BJ (cell line): ENCODE measurements around the gene CYB5R2. TPM values are rescaled to one million over a fixed set of nuclear protein-coding genes. Genes with fewer than 3 reads are reported as not detected.

ENCODE experiments used
- CTCF ChIA-PET: fragments of 350-600 bp; formaldehyde crosslinking; extraction: SDS; loops from one replicate; lab custom pipeline; 2021; ENCODE audit warnings: antibody characterized with exemption, inconsistent platforms; lab: Yijun Ruan, JAX
- POLR2A ChIA-PET: fragments of 300-600 bp; sonication (Branson Sonifier 250); formaldehyde crosslinking; extraction: SDS; loops from one replicate; lab custom pipeline; 2021; ENCODE audit warnings: antibody characterized with exemption; lab: Charles Lee
- DNase-seq: peaks from one replicate; pipeline ENCODE4 v3.0.0-alpha.2; 2011; ENCODE audit warnings: low read depth
- H3K27me3 ChIP-seq: 2 replicates; pipeline ENCODE4 v1.6.0; 2011; ENCODE audit warnings: low read length; ENCODE audit not compliant: control insufficient read depth, insufficient read depth
- H3K36me3 ChIP-seq: 2 replicates; pipeline ENCODE4 v1.5.1; 2011; ENCODE audit warnings: low read length; ENCODE audit not compliant: control insufficient read depth, insufficient read depth
- H3K4me3 ChIP-seq: 2 replicates; pipeline ENCODE4 v1.5.1; 2011; ENCODE audit warnings: low read depth, mild to moderate bottlenecking, control low read depth, low read length
- polyA plus RNA-seq: library from polyadenylated mRNA; depleted of rRNA; stranded (reverse); fragments of >200 nt; gene quantifications from 2 replicates; pipeline ENCODE4 v1.2.3, GENCODE V29; 2011
- TF ChIP-seq, protein P1 (sequence below): IDR thresholded peaks from 2 replicates; pipeline ENCODE4 v1.5.1; 2011; ENCODE audit warnings: low read depth, mild to moderate bottlenecking, control low read depth, inconsistent platforms, low read length, moderate library complexity; ENCODE audit not compliant: insufficient read depth

Gene CYB5R2
- polyA plus RNA-seq, 1 experiment, result 49.6 TPM

DNA sequence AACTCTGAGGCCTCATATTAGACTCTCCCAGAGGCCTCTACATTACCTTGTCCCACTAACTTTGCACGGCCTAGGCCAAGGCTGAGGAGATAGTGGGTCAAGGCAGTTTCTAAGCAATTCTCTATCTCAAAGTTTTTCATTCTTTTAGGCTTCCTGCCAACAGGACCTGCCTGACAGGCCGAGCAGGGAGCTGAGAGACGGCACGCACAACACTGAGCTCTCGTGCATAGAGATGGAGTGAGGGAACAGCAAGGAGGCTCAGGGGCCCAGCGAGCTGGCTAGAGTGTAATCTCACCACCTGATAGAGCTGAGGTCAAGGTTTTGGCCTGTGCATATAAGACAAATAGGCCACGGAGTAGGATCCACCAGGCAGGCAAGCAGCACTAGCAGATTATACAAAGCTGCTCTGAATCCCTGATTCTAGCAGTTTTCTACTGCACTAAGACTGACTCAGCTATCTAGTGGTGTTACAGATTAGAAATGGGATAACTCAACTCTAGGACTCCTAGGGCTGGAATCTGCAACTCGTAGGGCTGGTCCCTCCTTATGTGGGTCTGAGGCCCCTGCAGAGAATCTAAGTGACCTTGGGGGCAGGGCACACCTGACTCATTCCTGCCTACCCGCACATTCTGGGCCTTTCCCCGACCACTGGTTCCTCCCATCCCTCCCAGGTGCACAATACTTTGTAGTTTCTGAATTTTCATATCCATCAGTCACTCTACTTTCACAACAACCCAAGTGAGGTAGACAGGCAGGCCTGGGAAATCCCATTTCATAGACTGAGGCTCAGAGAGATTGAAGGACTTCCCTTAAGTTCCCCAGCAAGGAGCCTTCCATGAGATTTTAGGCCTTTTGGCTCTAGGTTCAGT lies 1.7 kb downstream of the CYB5R2 start:
- POLR2A ChIA-PET, result no interaction called here
- CTCF ChIA-PET, result interaction anchor here (1.3 to 7.8 kb wide), 4 partner anchors 14 to 99 kb away, joined by 4 to 98 read pairs (median 4); no protein-coding TSS in a partner anchor
- no peak for DNase-seq
- no peak overlapping the region for H3K4me3 ChIP-seq
- H3K27me3 ChIP-seq, result no peaks in the 10 kb centered on the region
- peaks cover 10% of the 10 kb centered on the region for H3K36me3 ChIP-seq
- TF ChIP-seq, protein P1, sequence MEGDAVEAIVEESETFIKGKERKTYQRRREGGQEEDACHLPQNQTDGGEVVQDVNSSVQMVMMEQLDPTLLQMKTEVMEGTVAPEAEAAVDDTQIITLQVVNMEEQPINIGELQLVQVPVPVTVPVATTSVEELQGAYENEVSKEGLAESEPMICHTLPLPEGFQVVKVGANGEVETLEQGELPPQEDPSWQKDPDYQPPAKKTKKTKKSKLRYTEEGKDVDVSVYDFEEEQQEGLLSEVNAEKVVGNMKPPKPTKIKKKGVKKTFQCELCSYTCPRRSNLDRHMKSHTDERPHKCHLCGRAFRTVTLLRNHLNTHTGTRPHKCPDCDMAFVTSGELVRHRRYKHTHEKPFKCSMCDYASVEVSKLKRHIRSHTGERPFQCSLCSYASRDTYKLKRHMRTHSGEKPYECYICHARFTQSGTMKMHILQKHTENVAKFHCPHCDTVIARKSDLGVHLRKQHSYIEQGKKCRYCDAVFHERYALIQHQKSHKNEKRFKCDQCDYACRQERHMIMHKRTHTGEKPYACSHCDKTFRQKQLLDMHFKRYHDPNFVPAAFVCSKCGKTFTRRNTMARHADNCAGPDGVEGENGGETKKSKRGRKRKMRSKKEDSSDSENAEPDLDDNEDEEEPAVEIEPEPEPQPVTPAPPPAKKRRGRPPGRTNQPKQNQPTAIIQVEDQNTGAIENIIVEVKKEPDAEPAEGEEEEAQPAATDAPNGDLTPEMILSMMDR, result no peak

DNA sequence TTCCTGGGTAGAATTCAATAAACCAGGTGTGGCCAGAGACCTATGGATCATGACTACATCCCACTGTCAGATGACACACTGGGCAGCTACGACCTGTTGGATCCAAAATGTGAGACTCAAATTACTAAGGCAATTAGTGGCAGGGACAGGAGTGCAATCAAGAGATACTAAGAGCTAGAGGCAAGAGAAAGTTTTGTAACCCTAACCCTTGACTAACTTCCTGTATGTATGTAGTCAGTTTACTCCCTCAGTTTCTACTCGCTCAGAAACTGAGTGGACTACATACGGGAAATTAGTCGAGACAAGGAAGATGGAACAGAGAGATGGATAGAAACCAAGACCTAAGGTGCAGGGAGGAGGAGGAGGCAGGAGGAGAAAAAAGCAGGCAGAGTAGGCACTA lies 2.7 kb downstream of the CYB5R2 start:
- ChIA-PET CTCF (interaction anchor here (0.6 to 7.8 kb wide), 4 partner anchors 21 to 1189 kb away, joined by 3 to 98 read pairs (median 4); partner anchors contain the start of gene TIMM10B), POLR2A (no interaction called here)
- no peak for DNase-seq
- TF ChIP-seq, protein P1, result no peak
- Histone ChIP-seq H3K4me3 (no peak overlapping the region), H3K27me3 (no peaks in the 10 kb centered on the region), H3K36me3 (peaks cover 13% of the 10 kb centered on the region)

DNA sequence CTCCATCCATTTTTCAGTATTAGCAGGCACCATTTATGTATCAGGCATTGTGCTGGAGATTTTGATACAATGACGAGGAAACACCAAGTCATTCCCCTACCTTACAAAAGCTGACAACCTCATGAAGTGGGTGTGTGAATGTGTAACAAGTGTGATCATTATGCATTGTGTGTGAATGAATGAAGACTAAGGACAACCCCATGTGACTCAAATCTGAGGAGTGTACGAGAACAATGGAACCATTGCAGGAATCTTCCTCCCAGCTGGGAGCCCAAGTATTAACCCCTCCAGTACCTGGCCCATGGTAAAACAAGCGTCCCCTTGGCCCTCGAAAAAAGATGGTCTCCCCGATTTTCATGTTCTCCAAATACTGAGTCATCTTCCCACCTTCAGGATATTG lies 4.4 kb downstream of the CYB5R2 start:
- Histone ChIP-seq H3K27me3 (no peaks in the 10 kb centered on the region), H3K4me3 (no peak overlapping the region), H3K36me3 (peaks cover 22% of the 10 kb centered on the region)
- TF ChIP-seq, protein P1, result no peak
- ChIA-PET POLR2A (no interaction called here), CTCF (interaction anchor here (0.6 to 7.8 kb wide), 5 partner anchors 12 to 1159 kb away, joined by 3 to 98 read pairs (median 5); no protein-coding TSS in a partner anchor)
- no peak for DNase-seq

DNA sequence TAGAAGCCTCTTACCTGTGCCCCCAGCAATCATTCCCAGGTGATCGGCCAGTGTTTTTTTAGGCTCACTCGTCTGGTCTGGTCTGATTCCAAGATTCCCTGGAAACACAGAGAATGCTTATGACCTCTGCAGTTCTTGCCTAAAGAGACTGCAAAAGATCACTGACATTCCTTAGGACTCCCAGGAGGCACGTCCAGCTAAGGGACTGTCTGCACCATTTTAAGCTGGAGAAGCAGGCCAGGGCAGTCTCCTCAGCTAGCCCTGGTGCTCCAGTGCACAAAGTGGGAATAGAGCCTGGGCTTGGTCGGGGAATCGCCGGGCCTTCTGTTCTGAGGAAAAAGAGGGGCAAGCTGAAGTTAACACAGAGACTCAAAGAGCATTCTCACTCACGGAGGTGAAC lies 4.8 kb downstream of the CYB5R2 start:
- DNase-seq, result no peak
- POLR2A ChIA-PET, result no interaction called here
- CTCF ChIA-PET, result interaction anchor here (0.9 to 7.8 kb wide), 4 partner anchors 11 to 156 kb away, joined by 3 to 98 read pairs (median 6); no protein-coding TSS in a partner anchor
- Histone ChIP-seq H3K4me3 (no peak overlapping the region), H3K36me3 (peaks cover 22% of the 10 kb centered on the region), H3K27me3 (no peaks in the 10 kb centered on the region)
- TF ChIP-seq, protein P1, result no peak

DNA sequence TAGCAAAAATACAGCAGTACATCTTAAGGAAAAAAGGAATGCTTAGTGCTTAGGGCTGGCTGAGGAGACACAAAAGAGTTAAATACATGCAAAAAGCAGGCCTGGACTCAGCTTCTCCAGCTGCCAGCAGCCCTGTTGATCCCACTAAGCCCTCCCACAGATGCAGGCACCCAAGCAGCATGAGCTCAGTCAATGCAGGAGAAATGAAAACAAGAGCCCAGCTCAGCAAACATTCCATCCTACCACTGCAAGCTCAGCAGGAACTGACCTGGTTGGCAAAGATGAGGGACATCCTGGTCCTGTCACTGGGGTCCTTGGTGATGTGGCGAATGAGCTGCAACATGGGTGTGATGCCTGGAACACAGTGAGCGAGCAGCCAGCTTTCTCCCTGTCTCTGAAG lies 5.8 kb downstream of the CYB5R2 start:
- no peak for DNase-seq
- ChIA-PET CTCF (interaction anchor here (0.7 to 7.8 kb wide), 2 partner anchors 20 to 95 kb away, joined by 3 to 98 read pairs; no protein-coding TSS in a partner anchor), POLR2A (no interaction called here)
- Histone ChIP-seq H3K4me3 (no peak overlapping the region), H3K27me3 (no peaks in the 10 kb centered on the region), H3K36me3 (peaks cover 22% of the 10 kb centered on the region)
- TF ChIP-seq, protein P1, result no peak
